Left lung (tissue), 10 donors: ENCODE results near the gene ULK1. TPM values are rescaled to one million over a fixed set of nuclear protein-coding genes. Genes with fewer than 3 reads are reported as not detected.

Experiments used
- ATAC-seq: fragments of 200-7000 bp; cut with Tn5 transposase; one replicate; pipeline ENCODE4 v1.9.1; 2020; ENCODE audit warnings: moderate library complexity
- DNase-seq, 4 donors: peaks; one replicate each; pipeline ENCODE4 v3.0.0-alpha.2; 2013 to 2020
- H3K27ac ChIP-seq, 2 donors: fragments of 200-600 bp; sonication (generic) in 1 of 2; one replicate each; pipeline versions ENCODE4 v1.5.0 to v1.8.0; 2020 to 2021
- H3K27me3 ChIP-seq, 2 donors: fragments of 200-600 bp; sonication (generic) in 1 of 2; one replicate each; pipeline versions ENCODE4 v1.5.0 to v1.8.0; 2020 to 2021
- H3K36me3 ChIP-seq, 2 donors: fragments of 200-600 bp; sonication (generic) in 1 of 2; one replicate each; pipeline versions ENCODE4 v1.5.0 to v1.8.0; 2020 to 2021
- H3K4me1 ChIP-seq, 2 donors: fragments of 200-600 bp; one replicate each; pipeline ENCODE4 v1.8.0; 2021
- H3K4me3 ChIP-seq, 2 donors: fragments of 200-600 bp; sonication (generic) in 1 of 2; one replicate each; pipeline versions ENCODE4 v1.5.0 to v1.8.0; 2020 to 2021; ENCODE audit warnings: mild to moderate bottlenecking in 1 of 2
- H3K9me3 ChIP-seq, 2 donors: fragments of 200-600 bp; sonication (generic) in 1 of 2; one replicate each; pipeline versions ENCODE4 v1.5.0 to v1.8.0; 2020 to 2021
- CTCF ChIP-seq, 2 donors: fragments of 200-600 bp; sonication (generic) in 1 of 2; IDR thresholded peaks; one replicate each; pipeline versions ENCODE4 v1.5.0 to v1.8.0; 2021; ENCODE audit warnings: antibody characterized with exemption in 2 of 2
- intact Hi-C, 2 donors: fragments of 100-400 bp; cut with DNase I; formaldehyde crosslinking; loops; one replicate each; pipeline versions ENCODE4 v1.11.2 to v1.14.2; 2022
- polyA plus RNA-seq, 6 donors: library from polyadenylated mRNA; unstranded; fragments of 120-200 nt; gene quantifications; one replicate each; pipeline ENCODE4 v1.2.1, GENCODE V29; 2013; ENCODE audit not compliant: insufficient read length in 6 of 6
- total RNA-seq, 2 donors: library from RNA; stranded (reverse); fragmentation: NEBNext Ultra II Directional; extraction: Animal tissue kit (Norgen Biotek cat#: 25700); gene quantifications; one replicate each; pipeline ENCODE4 v1.2.1, GENCODE V29; 2021
- donor health status: DM: no; HTN: yes; CAD: no.
- donor health status: DM: no; HTN: no; CAD: no.

ULK1 gene
- total and polyA plus RNA-seq, 8 donors = 21.6 to 38.7 (median 28.9) TPM

- ATAC-seq (no peak), DNase-seq (peak in 1 of 4 donors; percentile 68)
- Histone ChIP-seq H3K27me3 (no peaks in the 10 kb centered on the region), H3K4me3 (no peak overlapping the region), H3K36me3 (peaks cover 0 to 54% of the 10 kb centered on the region in 2 donors), H3K9me3 (no peaks in the 10 kb centered on the region), H3K4me1 (peaks cover 0 to 6% of the 10 kb centered on the region in 2 donors), H3K27ac (no peak overlapping the region)
- TF ChIP-seq CTCF (IDR thresholded peaks at IDR 0.05) = no peak
- intact Hi-C loops = no loop called here
Measured at GRCh38 chr12:131921866-131922769, 27.7 kb downstream of the ULK1 start.

GRCh38 chr12:131922772-131923171 is 28.4 kb downstream of the ULK1 start:
- intact Hi-C loops = no loop called here
- peaks cover 0 to 6% of the 10 kb centered on the region in 2 donors for H3K4me1 ChIP-seq
- ATAC-seq (no peak), DNase-seq (no peak)
- no peak for TF ChIP-seq CTCF (IDR thresholded peaks at IDR 0.05)
- no peak overlapping the region for H3K27ac ChIP-seq
- H3K27me3 ChIP-seq = no peaks in the 10 kb centered on the region
- H3K9me3 ChIP-seq = no peaks in the 10 kb centered on the region
- peaks cover 0 to 48% of the 10 kb centered on the region in 2 donors for H3K36me3 ChIP-seq
- H3K4me3 ChIP-seq = no peak overlapping the region

- no peaks in the 10 kb centered on the region for H3K9me3 ChIP-seq
- peaks cover 0 to 43% of the 10 kb centered on the region in 2 donors for H3K36me3 ChIP-seq
- TF ChIP-seq CTCF (IDR thresholded peaks at IDR 0.05) = no peak
- no peak for ATAC-seq
- DNase-seq = no peak
- no peaks in the 10 kb centered on the region for H3K27me3 ChIP-seq
- H3K4me3 ChIP-seq = no peak overlapping the region
- H3K27ac ChIP-seq = no peak overlapping the region
- intact Hi-C loops = no loop called here
- peaks cover 0 to 11% of the 10 kb centered on the region in 2 donors for H3K4me1 ChIP-seq
Measured at GRCh38 chr12:131923260-131923659, 28.8 kb downstream of the ULK1 start.

- ATAC-seq (no peak), DNase-seq (peak in 1 of 4 donors; percentile 68)
- Histone ChIP-seq H3K4me3 (no peak overlapping the region), H3K9me3 (no peaks in the 10 kb centered on the region), H3K27ac (no peak overlapping the region), H3K36me3 (peaks cover 0 to 11% of the 10 kb centered on the region in 2 donors), H3K27me3 (no peaks in the 10 kb centered on the region), H3K4me1 (peaks cover 8 to 31% of the 10 kb centered on the region in 2 donors)
- intact Hi-C loops = no loop called here
- no peak for TF ChIP-seq CTCF (IDR thresholded peaks at IDR 0.05)
Measured at GRCh38 chr12:131927110-131928079, 33.0 kb downstream of the ULK1 start.
